ENCODE results near the gene RASSF7.
A peak's percentile ranks its signal among the peaks of the same experiment; 100 is the strongest.

GRCh38 chr11:554428-555226, 6.1 kb upstream of the RASSF7 start:
- no peak for TF ChIP-seq ATF3 (IDR thresholded peaks at IDR 0.05; ENCODE audit: insufficient read depth, low read depth, low read length)
- no peak for TF ChIP-seq ATF2 (IDR thresholded peaks at IDR 0.05; ENCODE audit: low read length)
- peak in 2 of 3 experiments; percentile 68 to 82; a peak in 3 of 4 replicates for TF ChIP-seq CTCF (IDR thresholded peaks at IDR 0.05; ENCODE audit: control extremely low read depth in 1 of 3, insufficient read depth in 1 of 3, low read depth in 1 of 3, low read length in 3 of 3)
- TF ChIP-seq SRF (IDR thresholded peaks at IDR 0.05; ENCODE audit: low read depth, low read length) = no peak
- TF ChIP-seq CEBPB (IDR thresholded peaks at IDR 0.05; ENCODE audit: low read depth, low read length) = no peak
- no peak for TF ChIP-seq CHD2 (IDR thresholded peaks at IDR 0.05; ENCODE audit: low read length)
- no peak for TF ChIP-seq EZH2 (IDR thresholded peaks at IDR 0.05; ENCODE audit: low read depth, low read length, severe bottlenecking)
- no peak for TF ChIP-seq RNF2 (IDR thresholded peaks at IDR 0.05; ENCODE audit: borderline replicate concordance, low read depth, low read length, missing control alignments, poor library complexity, severe bottlenecking)
- no peak for TF ChIP-seq CHD1 (IDR thresholded peaks at IDR 0.05; ENCODE audit: low read depth, low read length)
